ENCODE data around the gene PIGU.

- TF ChIP-seq ZNF707 (tag by site-specific recombination; IDR thresholded peaks at IDR 0.05) (no peak), CTCF (tag by site-specific recombination; IDR thresholded peaks at IDR 0.05) (no peak), ZNF2 (tag by site-specific recombination; IDR thresholded peaks at IDR 0.05) (no peak), ZFP37 (tag by site-specific recombination; IDR thresholded peaks at IDR 0.05) (no peak), ZNF174 (tag by site-specific recombination; IDR thresholded peaks at IDR 0.05) (no peak)
- TF ChIP-seq, protein P1, sequence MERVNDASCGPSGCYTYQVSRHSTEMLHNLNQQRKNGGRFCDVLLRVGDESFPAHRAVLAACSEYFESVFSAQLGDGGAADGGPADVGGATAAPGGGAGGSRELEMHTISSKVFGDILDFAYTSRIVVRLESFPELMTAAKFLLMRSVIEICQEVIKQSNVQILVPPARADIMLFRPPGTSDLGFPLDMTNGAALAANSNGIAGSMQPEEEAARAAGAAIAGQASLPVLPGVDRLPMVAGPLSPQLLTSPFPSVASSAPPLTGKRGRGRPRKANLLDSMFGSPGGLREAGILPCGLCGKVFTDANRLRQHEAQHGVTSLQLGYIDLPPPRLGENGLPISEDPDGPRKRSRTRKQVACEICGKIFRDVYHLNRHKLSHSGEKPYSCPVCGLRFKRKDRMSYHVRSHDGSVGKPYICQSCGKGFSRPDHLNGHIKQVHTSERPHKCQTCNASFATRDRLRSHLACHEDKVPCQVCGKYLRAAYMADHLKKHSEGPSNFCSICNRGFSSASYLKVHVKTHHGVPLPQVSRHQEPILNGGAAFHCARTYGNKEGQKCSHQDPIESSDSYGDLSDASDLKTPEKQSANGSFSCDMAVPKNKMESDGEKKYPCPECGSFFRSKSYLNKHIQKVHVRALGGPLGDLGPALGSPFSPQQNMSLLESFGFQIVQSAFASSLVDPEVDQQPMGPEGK (tag by site-specific recombination; IDR thresholded peaks at IDR 0.05) = no peak
Observed at GRCh38 chr20:34578521-34578920, 98.4 kb downstream of the PIGU start.

All from HEK293 (cell line).